Retina (tissue), 1 donor: ENCODE measurements around the gene COPS7B.
"Not testable (repeated sequence)": the region's sequence is repeated elsewhere in the genome, so short reads cannot be mapped to it uniquely, and the experiment has no call there.

Source experiments
- DNase-seq: peaks from one replicate; pipeline ENCODE4 v3.0.0-alpha.2; 2016

The COPS7B gene

DNA sequence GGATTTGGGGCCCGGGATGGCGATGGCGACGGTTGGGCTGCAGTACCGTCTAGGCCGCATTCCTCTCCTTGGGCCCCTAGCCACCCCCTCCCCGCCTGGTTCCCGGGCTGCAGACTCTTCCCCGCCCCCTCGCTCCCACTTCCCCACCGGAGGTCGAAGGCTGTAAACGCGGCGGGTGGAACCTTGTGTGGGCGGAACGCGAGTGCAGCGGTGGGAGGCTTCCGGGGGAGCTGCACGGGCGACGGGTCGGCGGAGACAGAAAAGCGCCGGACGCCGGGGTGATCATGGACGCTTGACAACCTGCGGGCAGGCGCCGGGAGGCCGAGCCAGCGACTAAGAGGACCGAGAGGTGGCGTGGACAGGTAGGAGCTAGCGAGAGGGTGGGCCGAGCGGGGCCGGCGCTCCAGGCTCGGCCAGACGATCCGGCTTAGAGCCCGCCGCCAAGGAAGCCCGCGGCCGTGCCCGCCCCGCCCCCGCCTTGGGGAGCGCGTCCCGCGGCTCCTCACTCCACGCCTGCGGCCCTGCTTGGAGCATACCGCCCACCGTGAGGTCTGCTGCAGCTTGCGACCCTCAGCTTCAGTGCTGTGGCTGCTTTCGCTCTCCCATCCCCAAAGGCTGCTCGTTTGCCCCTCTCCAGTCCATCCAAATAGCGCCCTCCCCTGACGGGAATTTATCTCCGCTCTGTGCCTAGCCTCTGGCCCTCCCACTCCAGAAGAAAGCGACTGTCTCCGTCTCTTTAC is at the start of gene COPS7B:
Gene COPS7B, plus strand, starts transcription at position 269 of the 740 bp plus-strand sequence. CDS start 2,126 bp downstream, outside the sequence.
- peak; percentile 94 for DNase-seq

DNA sequence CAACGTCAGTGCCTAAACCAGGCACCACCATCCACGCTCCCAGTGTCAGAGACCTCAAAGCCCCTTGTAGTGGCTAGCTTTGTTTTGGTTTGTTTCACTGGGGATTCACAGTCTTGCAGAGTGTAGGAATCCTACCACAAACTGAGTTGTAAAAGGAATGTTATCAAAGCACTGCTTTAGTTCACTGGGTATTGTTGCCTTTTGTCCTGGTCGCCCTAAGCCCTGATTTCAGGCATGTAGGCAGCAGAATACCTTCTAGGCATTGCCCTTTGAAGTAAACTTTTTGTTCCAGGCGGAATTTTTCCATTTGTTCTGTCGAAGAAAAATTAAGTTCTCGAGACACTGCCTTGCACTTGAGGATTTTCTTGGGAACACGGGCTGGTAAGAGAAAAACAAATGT is 48.5 kb upstream of the COPS7B start:
- no peak for DNase-seq

DNA sequence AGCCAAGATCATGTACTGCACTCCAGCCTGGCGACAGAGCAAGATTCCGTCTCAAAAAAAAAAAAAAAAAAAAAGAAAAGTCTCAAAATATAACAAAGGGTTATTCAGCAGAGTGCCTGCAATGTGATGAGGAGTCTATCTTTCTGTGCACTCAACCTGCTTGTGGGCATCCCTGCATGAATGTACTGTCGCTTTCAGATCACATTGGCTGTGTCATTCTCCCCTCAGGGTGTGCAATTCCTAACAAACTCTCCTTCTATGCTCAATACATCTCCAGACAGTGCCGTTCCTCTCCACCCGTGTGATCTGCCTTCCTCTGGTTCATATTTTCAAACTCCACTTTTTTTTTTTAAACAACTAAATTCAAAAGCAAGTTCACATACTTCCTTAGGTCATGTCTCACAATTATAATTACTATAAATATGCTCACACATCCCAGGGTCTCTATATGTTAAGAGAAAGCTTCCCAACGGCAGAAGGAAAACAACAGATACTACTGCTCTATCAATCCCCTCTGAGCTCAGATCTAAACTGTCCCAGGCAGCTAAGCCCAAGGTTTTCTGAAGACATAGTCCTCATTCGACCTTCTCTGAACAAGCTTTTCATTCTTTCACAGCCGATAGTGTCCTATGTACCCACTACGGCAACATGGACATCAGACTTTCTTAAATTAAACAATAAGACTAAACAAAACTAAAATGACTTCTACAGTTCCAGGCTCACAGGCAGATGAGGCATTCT is 42.7 kb upstream of the COPS7B start:
- no peak for DNase-seq

DNA sequence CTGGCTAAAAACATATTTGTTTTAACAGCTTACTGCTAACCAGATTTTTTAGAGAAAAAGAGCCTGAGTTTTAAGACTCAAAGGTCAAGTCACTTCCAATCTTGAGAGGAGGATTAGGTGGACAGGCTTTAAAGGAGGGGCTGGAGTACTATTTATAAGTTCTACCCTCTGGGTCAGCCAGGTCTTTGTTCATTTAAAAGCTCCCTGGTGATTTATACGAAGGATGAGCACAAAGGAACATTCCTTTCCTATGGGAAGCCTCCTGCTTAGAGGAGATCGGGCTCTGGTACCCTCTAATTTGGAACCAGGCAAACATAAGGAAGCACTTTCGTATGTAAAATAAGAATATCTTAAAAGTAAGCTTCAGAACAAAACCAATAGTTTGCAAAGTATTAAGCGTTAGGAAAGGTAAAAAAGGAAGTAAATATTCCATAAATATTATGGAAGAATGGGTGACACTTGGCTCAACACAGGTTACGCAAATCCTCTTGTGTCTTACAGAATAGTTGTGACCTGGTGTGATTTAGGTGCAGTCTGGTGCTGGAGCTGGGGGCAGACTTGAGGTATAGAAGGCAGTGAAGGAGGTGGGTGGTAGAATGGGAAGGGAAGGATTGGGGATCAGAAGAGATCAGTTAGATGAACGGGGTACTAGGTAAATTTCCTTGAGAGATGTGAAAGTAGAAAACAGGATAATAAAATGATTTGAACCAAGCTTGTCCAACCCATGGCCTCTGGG is 40.8 kb upstream of the COPS7B start:
- no peak for DNase-seq

DNA sequence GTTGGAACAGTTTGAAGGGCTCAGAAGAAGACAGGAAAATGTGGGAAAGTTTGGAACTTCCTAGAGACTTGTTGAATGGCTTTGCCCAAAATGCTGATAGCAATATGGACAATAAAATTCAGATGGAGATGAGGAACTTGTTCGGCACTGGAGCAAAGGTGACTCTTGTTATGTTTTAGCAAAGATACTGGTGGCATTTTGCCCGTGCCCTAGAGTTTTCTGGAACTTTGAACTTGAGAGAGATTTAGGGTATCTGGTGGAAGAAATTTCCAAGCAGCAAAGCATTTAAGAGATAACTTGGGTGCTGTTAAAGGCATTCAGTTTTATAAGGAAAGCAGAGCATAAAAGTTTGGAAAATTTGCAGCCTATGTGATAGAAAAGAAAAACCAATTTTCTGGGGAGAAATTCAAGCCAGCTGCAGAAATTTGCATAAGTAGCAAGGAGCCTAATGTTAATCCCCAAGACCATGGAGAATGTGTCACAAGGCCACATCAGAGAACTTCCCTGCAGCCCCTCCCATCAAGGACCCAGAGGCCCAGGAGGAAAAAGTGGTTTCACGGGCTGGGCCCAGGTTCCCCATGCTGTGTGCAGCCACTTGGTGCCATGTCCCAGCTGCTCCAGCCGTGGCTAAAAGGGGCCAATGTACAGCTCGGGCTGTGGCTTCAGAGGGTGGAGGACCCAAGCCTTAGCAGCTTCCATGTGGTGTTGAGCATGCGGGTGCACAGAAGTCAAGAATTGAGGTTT is 37.9 kb upstream of the COPS7B start:
- not testable (repeated sequence) for DNase-seq

DNA sequence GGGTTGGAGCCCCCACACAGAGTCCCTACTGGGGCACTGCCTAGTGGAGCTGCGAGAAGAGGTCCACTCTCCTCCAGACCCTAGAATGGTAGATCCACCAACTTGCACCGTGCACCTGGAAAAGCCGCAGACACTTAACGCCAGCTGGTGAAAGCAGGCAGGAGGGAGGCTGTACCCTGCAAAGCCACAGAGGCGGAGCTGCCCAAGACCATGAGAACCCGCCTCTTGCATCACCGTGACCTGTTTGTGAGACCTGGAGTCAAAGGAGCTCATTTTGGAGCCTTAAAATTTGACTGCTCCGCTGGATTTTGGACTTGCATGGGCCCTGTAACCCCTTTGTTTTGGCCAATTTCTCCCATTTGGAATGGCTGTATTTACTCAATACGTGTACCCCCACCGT is 37.2 kb upstream of the COPS7B start:
- DNase-seq = not testable (repeated sequence)

DNA sequence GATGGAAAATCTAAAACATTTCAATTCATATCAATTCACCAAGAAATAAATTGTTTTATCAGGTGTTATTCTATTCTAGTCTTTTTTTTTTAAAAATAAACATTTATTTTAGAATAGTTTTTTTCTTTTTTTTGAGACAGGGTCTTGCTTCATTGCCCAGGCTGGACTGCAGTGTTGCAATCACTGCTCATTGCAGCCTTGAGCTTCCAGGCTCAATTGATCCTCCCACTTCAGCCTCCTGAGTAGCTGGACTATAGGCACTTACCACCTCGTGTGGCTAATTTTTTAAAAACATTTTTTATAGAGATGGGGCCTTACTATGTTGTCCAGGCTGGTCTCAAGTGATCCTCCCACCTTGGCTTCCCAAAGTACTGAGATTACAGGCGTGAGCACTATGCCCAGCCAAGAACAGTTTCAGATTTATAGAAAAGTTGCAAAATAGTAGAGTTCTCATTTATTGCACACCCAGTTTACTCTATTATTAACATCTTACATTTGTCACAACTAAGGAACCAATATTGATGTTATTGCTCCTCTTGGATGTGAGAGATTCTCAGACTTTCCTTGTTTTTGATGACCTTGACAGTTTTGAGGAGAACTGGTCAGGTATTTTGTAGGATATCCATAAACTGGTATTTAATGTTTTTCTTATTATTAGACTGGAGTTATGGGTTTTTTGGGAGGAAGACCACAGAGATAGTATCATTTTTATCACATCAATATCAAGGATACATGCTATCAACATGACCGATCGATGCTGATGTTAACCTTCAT is 35.0 kb upstream of the COPS7B start:
- no peak for DNase-seq

DNA sequence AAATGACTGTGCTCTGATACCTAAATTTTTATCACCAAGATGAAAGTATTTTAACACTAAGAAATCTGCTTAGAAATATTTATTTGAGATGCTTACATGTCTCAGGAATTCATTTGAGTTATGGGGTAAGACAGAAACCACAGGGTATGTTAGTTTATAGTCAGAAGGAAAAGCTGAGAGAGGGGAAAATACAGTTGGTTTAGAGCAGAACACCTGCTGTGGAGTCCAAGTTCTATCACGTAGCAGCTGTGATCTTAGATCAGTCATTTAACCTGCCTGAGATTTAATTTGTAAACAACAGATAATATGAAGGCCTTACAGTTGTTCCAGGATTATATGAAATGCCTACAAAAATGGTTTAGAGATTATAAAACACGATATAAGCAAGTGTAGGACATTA is 34.2 kb upstream of the COPS7B start:
- no peak for DNase-seq

DNA sequence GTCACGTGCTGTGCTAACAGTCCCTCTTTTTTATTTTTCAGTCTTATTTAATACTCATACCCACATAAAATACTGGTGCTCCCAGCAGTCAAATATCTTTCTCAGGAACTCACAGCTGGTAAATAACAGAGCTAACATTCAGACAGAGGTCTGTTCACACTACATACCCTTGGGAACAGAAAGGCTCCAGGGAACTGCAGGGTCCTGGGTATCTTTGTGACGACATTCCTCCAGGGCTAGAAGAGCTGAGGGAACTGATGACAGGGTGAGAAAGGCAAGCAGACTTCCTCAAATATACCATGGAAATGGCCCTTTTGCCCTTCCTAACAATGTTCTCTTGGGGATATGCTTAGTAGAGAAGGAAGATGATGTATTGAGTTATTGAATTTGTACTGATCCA is 24.5 kb upstream of the COPS7B start:
- DNase-seq = no peak

DNA sequence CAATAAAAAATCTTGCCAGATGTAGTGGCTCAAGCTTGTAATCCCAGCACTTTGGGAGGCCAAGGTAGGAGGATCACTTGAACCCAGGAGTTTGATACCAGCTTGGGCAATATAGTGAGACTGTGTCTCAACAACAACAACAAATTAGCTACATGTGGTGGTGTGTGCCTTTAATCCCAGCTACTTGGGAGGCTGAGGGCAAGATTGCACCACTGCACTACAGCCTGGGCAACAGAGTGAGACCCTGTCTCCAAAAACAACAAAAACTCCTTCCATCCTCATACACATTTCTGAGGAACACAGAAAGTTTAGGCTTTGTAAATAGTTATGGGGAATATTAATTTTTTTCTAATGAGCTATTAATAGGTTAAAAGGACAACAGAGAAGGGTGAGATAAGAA is 22.1 kb upstream of the COPS7B start:
- no peak for DNase-seq

DNA sequence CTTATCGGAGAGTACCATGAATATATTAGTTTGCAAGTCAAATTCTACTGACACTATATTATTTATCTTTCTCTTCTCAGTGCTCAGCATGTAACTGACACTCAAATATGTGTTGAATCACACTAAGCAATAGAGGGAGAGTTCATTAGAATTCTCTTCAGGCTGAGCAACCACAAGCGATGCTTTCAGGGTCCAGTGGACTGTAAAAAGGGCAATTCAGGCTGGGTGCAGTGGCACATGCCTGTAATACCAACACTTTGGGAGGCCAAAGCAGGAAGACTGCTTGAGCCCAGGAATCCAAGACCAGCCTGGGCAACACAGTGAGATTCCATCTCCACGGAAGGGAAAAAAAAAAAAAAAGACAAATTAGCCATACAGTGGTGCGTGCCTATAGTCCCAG is 21.5 kb upstream of the COPS7B start:
- DNase-seq = no peak

DNA sequence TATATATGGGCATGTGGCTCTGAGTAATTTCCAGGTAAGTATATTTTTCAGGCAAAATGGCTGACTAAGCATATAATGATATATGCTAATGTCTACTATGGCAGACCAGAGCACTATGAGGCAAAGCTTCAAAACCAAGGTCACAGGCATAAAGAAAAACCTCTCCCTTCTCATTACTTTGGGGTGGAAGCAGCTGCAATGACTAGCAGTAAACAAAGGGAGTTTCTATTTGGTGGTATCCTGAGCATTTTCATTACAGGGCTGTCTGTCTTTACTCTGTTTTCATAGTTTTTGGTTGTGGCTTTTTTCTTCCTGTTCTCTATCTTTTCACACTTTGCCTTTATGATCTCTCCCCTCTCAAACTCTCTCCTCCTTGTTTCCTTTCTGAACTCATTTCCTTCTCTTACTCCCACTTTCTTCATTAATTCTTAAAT is 20.7 kb upstream of the COPS7B start:
- DNase-seq = no peak

DNA sequence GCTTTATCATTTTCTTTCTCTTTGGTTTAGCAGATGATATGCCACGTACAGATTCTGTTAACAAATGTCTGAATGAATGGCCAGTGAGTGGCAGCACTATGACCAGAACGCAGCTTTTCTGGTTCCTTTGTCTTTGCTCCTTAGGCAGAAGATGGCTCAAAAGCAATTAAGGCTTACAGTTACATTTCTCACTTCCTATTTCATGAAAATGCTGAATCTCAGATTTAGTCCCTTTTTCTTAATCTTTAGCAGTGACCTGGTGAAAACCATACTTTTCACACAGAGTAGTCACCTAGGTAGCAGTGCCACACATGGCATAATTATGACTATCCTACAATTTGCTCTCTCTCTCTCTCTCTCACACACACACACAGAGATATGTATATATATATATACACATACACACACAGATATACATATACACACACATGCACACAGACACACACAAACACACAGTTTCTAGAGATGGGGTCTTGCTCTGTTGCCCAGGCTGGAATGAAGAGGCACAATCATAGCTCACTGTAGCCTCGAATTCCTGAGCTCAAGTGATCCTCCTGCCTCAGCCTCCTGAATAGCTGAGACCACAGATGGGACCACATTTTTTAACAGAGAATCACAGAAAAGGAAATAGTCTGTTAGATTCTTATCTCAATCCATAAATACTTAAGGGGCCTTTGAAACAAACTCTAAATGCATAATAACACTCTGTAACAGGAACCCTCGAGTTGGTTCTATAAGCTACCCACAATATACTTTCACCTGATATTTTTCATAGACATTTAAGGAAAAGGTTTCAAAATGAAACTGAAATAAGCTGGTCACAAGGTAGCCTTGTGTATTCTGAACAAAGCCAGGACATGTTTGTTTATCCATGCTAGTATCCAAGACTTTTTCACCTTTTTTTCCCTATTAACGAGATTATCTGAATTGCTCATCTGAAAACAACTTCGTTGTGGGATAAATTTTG is 16.8 kb upstream of the COPS7B start:
- DNase-seq = no peak

DNA sequence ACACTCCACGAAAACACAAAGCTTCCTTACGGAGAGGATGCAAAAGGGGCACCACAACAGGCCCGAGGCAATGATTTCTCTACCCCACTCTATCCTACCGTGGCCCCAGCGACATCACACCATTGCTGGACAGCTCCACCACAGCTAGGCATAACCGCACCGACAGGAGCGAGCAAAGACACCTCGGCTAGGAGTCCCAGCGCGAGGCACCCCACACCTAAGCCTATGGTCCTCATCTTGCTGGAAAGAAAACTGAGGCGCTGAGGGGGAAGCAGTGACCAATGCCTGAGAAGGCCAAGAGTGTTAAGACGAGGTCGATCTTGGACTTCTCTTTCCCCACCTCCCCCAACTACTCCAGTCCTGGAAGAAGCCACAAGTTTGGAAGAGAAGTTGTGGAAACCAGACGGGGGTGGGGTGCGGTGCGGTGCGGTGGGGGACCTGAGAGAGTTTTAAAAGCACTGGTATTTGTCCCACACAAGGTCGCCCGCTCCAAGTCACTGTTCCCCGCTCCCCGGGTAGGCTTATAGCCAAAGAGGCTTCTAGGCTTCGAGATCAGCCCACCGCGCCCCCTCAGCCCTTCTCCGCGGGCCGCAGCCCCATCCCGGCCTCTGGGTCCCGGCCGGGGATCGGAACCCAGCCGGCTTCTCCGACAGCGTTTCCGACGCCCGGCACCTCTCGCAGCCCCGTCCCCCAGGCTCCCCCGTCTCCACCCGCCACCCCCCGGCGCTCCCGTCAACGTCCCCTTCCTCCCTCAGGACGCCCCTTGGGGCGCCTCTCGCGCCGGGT is 5.9 kb upstream of the COPS7B start:
- DNase-seq = peak; percentile 39

DNA sequence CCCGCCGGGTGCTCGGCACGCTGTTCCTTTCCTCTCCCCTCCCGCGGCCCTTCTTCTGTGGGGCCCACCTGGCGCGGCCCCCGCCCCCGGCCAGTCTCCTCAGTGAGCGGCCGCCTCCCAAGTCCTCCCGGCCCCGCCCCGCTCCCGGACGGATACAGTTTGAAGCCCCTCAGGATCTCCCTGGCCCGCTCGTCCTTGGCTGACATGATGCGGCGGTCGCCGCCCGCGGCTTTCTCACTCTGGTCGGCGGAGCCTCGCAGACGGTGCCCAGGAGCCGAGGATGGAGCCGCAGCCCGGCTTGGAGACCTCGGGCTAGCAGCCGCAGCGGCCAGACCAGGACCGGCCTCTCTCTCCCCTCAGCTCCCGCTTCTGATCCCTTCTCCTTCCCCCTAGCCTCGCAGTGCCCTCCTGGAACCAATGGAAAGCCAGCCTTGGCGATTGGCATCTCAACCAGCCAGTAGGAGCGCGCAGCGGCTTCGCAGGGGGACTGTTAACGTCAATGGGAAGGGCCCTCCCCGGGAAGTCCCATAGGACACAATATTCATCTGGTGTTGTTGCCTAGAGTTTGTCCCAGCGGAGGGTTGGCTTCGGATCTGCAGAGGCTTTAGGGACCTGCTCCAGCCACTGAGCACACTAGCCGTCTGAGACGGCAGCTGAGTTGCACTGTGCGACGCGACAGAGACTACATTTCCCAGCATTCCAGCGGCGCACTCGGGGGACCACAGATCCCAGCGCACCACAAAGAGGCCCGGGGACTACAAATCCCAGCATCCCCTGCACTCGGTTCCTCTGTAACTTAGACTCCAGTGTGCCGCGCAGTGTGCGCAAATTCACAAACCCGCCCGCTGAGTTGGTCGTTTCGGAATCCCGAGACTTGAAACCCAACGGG is 5.1 kb upstream of the COPS7B start, which contains the start of gene PDE6D:
Gene PDE6D, minus strand, starts transcription at position 374 of the 889 bp plus-strand sequence. Its CDS starts 168 bp downstream, at position 206.
- DNase-seq = peak; percentile 100

DNA sequence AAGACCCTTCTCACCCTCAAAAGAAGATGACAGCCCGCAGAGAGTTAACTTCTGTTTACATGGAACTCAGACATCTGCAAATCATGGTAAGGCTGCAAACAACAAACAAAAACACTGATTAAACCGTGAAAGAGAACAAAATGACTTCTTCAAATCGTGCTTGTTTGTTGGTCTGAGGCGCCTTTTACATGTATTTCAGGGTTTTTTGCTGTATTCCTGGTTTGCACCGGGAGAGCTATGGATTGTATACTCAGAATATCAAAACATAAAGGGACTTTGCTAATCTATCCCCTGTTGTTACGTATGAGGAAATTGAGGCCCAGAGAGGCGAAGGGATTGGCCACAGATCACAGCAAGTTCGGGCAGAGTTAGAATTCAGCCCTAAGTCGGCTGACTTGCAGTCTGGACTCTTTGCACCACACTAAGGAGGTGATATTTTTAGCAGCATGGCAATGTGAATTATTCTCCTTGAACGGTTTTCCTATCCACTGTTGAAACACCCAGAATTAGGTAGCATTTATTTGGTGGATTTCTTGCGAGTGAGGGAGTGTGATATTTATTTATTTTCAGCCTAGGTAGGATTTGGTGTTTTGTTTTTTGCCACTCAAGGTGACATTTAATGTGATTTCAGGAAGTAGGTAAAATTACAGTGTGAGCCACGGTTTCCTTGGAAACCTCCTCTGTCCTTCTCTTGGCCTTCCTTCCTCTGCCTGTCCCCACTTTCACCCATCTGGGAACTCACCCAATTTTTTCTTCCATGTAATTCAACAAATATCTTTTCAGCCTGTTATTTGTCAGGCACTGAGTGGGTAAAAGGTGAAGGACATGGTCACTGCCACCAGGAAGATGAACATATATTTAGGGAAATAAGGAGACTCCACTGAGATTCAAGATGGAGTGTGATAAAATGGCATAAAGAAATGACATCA is 4.2 kb upstream of the COPS7B start:
- DNase-seq = no peak

DNA sequence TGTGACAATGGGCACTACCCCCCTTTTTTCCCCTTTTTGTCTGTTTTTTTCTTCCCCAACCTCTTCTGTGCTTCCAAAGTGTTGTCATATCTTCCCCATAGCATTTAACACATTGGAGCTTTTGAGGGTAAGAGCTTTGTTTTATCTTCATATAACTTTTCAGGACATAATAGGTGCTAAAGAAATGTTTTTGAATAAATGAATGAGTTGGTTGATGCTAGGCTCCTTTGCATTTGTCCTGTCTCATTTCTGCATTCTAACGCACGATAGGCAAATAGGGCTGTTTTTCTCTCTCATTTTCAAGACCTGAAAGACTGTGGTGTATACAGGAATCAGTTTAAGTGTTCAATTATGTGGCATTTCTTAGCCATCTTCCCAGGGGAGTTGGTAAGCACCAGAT is 832 bp upstream of the COPS7B start:
- DNase-seq = no peak

DNA sequence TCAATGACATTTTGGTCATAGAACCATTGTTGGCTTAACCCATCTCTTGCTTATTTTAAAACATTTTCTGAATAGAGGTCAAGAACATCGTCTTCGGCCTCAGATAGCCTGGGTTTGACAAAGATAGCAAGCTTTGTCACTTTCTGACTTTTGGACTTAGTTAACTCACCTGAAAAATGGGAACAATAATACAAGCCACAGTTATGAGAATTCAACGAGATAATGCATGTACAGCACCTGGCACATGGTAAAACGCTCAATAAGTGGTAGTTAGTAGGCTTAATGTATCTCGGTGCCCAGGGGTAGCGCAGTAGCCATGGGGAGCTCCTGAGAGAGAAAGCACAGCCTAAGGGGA is 446 bp upstream of the COPS7B start:
- DNase-seq = no peak
